NCI-H2227 (cell line): ENCODE data around the gene S1PR5.
A peak's percentile ranks its signal among the peaks of the same experiment; 100 is the strongest.
"Not testable (repeated sequence)": the region's sequence is repeated elsewhere in the genome, so short reads cannot be mapped to it uniquely, and the experiment has no call there.

Source experiments
- DNase-seq: peaks from one replicate; lab custom pipeline; 2025; ENCODE audit not compliant: unreplicated experiment; lab: John Stamatoyannopoulos, UW

S1PR5 gene

GRCh38 chr19:10544753-10545251 lies 27.6 kb upstream of the S1PR5 start:
- DNase-seq = no peak

GRCh38 chr19:10544242-10544752 lies 27.1 kb upstream of the S1PR5 start:
- DNase-seq = no peak

DNA sequence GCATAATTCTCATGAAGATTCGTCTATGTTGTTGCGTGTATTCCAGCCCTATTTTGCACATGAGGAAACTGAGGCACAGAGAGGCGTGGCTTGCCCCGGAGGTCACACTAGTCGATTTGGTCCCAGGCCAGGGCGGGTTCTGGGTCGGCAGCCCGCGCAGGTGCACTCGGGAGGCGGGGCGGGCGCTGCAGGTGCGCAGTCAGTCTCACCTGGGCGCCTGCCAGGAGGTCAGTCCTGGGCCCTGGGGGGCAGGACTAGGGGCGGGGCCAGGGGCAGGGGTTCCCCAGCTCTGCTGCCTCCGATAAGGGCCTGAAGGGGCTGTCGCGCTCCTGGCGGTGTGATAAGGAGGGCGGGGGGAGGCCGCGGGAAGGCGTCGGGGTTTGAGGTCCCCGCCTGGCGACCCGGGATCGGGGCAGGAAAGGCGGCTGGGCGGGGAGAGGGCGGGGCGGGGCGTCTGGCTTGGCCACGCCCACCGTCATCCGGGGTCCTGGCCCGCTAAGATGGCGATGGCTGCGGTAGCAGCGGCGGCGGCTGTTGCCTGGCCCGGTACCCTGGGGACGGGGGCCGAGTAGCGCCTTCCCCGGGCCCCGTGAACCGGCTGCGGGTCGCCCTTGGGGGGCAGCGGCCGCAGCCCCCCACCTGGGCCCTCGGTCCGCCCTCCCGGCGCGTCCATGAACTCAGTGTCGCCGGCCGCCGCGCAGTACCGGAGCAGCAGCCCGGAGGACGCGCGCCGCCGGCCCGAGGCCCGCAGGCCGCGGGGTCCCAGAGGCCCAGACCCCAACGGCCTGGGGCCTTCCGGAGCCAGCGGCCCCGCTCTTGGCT lies 26.4 kb upstream of the S1PR5 start, which contains the start of gene ATG4D:
Gene ATG4D, plus strand, starts transcription at position 485 of the 822 bp plus-strand sequence. Its CDS starts 187 bp downstream, at position 672.
- DNase-seq = peak; percentile 75

DNA sequence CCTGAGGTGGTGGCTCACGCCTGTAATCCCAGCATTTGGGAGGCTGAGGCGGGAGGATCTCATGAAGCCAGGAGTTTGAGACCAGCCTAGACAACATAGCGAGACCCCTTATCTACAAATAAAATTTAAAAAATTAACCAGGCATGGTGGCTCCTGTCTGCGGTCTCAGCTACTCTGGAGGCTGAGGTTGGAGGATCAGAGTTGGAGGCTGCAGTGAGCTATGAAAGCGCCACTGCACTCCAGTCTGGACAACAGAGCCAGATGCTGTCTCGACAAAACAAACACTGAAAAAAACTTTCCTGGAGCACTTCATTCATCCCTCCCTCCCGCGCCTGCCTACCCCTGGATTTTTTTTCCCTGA lies 25.8 kb upstream of the S1PR5 start:
- DNase-seq = no peak

DNA sequence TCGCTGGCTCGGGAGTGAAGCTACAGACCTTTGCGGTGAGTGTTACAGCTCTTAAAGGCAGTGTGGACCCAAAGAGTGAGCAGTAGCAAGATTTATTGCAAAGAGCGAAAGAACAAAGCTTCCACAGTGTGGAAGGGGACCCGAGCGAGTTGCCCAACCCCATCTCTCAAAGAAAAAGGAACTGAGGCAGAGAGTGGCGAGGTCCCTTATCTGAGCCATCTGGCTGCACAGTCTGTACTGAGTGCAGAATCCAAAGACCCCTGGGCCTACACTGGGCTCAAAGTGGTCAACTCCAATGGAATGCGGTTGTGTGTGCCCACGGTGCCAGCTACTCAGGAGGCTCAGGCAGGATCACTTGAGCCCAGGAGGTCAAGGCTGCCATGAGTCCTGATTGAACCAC lies 21.8 kb upstream of the S1PR5 start:
- DNase-seq = not testable (repeated sequence)

DNA sequence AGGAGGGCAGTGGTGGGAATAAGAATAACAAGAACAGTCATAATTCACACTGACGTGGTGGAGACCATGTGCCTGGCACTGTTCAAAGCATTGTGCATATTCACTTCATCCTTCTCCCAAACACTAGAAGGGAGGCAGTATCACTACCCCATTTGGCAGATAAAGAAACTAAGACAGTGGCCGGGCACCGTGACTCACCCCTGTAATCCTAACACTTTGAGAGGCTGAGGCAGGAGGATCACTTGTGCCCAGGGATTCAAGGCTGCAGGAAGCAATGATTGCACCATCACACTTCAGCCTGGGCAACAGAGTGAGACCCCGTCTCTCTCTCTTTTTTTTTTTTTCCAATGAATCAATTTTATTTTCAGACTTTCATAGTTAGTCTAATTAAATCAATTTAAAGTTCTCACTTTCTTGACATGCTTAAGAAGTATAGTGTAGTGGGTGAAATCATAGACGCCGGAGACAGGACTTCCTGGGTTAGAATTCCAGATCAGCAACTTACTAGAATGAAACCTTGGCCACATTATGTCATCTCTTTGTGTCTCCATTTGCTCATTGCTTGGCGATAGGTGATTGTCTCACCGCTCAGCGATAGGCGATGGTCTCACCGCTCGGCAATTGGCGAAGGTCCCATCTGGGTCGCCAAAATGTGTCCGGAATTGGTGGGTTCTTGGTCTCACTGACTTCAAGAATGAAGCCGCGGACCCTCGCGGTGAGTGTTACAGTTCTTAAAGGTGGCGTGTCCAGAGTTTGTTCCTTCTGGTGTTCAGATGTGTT lies 21.1 kb upstream of the S1PR5 start:
- no peak for DNase-seq

GRCh38 chr19:10537668-10538067 lies 20.4 kb upstream of the S1PR5 start:
- no peak for DNase-seq

GRCh38 chr19:10535613-10536012 lies 18.4 kb upstream of the S1PR5 start:
- no peak for DNase-seq

GRCh38 chr19:10533646-10534386 lies 16.6 kb upstream of the S1PR5 start:
- DNase-seq = peak; percentile 15

DNA sequence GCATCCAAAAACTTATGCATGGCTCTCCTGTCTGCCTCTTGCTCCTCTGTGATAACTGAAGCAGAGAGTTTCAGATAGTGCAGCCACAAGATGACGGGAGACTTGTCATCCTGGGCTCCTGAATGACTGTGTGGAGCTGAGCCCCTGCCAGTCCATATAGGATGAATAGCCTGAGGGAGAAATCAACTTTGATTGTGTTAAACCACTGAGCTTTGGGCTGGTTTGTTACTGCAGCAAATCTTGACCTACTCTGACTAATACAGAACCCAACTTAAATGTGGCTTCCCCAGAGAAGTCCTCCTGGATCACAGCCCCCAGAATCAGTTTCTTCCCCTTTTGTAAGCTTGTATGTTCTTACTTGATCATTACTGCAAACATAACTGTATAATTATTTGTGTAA lies 15.2 kb upstream of the S1PR5 start:
- DNase-seq = no peak

DNA sequence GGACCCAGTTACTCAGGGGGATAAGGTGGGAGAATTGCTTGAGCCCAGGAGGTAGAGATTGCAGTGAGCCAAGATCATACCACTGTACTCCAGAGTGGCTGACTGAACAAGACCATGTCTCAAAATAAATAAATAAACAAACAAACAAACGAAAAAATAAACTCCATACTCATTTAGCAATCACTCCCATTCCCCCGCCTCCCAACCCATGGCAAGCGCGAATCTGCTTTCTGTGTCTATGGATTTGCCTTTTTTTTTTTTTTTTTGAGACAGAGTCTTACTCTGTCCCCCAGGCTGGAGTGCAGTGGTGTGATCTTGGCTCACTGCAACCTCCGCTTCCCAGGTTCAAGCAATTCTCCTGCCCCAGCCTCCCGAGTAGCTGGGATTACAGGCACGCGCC lies 9.6 kb upstream of the S1PR5 start:
- not testable (repeated sequence) for DNase-seq

DNA sequence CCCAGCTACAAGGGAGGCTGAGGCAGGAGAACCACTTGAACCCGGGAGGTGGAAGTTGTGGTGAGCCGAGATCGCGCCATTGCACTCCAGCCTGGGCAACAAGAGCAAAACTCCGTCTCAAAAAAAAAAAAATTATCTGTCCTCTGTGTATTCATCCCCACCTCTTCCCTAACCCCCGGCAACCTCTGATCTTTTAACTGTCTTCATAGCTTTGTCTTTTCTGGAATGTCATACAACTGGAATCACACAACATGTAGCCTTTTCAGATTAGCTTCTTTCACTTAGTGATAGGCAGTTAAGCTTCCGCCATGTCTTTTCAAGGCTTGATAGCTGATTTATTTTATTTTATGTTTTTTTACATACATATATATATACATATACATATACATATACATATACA lies 8.4 kb upstream of the S1PR5 start:
- DNase-seq = no peak

DNA sequence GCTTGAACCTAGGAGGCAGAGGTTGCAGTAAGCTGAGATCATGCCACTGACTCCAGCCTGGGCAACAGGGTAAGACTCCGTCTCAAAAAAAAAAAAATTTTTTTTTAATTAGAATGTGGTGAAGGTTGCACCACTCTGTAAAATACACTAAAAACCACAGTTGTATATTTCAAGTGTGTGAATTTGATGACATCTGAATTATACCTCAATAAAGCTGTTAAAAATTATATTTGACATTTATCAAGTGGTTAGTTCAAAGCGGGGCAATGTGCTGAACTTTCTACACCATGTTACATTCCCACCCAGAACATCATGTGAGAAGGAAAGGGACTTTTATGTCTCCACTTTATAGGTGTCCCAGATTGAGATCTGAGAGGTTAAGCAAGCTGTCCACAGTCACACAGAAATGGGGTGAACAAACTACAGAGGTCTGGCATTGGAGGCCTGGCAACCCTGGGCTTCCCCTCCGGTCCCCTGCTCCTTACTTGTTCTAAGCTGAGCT lies 5.9 kb upstream of the S1PR5 start:
- no peak for DNase-seq

GRCh38 chr19:10521461-10522171 lies 4.4 kb upstream of the S1PR5 start:
- no peak for DNase-seq

- no peak for DNase-seq
Measured at GRCh38 chr19:10520652-10521318, 3.5 kb upstream of the S1PR5 start.

DNA sequence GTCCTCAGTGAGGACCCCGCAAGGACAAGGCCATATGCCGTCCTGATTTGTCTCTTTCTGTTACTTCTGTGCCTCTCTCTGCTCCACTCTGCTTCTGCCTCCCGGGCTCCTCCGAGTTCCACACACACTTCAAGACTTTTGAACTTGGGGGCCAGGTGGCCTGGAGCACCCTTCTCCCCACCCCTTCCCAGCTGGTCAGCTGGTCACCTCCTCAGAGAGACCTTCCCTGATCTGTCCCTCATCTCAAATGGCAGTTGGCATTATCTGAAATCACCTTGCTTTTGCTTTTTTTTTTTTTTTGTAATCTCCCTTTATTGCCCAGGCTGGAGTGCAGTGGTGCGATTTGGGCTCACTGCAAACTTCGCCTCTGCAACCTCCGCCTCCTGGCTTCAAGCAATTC lies 2.2 kb upstream of the S1PR5 start:
- no peak for DNase-seq

DNA sequence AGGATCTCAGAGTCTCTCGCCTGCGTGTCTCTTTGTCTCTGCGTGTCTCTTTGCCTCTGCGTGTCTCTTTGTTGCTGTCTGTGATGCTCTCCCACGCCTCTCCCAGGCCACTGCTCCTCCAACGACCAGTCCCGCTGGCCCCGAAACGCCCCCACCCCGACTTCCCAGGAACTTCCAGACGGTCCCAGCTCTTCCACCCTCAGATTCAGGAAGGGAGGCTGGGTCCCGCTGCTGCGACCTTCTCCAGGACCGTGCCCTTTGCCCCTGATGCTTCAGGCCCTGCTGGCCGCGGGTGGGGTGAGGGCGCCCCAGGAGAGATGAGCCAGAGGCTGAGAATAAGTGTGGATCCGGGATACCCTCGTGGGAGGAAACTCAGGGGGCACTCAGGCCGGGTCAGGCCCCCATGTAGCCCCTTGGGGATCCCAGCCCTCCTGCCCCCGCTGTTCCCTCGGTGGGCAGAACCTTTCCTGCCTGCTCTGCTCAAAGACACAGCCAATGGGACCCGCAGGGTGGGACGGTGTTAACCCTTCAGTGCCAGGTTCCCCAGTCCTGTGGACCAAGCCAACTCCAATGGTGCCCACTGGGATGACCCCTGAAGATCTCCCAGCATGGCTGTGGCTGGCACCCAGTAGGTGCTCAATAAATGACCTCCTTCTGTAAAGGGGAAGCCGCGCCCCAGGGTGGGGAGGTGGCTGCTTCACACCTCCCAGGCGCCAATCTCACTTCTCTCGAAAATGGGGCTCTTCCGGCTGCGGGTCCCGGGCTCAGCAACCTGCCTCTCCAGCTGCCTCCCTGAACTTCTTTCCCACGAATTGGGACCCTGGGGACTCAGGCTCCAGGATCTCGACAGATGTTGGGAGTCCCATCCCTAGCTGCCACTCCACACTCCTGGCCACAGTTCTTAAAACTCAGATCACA lies 1.5 kb upstream of the S1PR5 start:
- no peak for DNase-seq

- peak; percentile 69 for DNase-seq
Measured at GRCh38 chr19:10517760-10518443, 655 bp upstream of the S1PR5 start.
